Amygdala (tissue), 56 donors: ENCODE data around the gene UGT1A10.
"Not testable (repeated sequence)": the region's sequence is repeated elsewhere in the genome, so short reads cannot be mapped to it uniquely, and the experiment has no call there.

ENCODE experiments used
- DNase-seq, 56 donors: peaks; one replicate each; lab custom pipeline; 2025; lab: John Stamatoyannopoulos, UW

Gene UGT1A10

DNA sequence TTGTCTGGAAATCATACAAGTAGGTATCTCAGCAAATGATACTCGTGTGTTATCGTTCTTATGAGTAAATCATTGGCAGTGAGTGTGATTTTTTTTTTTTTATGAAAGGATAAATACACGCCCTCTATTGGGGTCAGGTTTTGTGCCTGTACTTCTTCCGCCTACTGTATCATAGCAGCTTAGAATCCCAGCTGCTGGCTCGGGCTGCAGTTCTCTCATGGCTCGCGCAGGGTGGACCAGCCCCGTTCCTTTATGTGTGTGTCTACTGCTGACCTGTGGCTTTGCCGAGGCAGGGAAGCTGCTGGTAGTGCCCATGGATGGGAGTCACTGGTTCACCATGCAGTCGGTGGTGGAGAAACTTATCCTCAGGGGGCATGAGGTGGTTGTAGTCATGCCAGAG, at the start of gene UGT1A10:
UGT1A10 (plus strand) TSS at position 143 of the 400 bp plus-strand sequence; CDS start at position 218, 75 bp downstream.
- not testable (repeated sequence) for DNase-seq

DNA sequence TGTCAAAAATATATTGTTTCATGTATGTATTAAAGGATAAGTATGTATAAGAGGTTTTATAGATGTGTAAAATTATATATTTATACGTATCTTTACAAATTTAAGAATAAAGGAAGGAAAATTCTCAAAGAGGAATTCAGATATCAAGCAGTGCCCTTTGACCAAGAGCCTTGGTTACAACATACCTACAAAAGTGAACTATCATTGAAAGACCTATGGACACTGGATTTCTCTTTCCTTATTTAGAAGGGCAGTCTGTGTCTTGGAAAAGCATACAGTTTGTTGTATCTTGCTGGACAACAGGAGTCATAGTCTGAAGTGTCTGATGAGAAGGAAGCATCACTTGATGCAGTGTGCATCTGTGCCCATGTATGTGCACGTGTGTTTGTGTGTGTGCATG, 47.8 kb upstream of the UGT1A10 start:
- no peak for DNase-seq

DNA sequence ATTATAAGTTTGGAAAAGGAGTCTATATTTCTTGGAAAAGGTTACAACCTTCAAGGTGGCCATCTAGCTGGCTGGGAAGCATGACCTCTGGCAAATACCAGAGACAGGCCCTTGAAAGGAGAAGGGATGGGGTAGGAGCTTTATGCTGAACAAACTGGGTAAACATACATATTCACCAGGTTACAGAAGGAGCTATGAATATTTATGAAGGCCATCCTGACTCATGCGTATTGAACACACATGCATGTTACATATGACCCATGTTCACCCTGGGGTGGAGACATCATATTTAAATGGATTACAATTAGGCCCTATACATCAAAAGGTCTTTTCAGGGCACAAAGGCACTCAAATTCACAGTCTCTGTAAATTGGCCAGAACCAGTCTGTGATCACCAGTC, 43.5 kb upstream of the UGT1A10 start:
- not testable (repeated sequence) for DNase-seq

DNA sequence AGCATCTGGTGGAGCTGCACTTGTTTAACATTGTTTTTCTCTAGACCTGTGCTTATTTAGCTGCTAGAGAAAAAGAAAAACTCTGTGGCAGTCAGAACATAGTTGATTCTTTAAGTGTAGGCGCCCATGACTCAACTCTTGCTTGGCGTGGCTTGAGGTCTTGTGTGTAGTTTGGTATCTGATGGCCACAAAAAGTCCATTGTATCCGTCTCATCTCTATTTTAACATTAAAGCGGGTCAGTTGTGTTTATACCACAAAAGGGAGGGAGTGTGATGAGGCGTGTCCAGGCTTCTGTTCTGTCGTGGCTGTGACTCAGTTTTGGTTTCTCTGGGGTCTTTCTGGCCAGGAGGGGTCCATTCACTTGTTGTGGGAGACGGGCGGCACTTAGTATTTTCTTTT, 43.0 kb upstream of the UGT1A10 start:
- no peak for DNase-seq

DNA sequence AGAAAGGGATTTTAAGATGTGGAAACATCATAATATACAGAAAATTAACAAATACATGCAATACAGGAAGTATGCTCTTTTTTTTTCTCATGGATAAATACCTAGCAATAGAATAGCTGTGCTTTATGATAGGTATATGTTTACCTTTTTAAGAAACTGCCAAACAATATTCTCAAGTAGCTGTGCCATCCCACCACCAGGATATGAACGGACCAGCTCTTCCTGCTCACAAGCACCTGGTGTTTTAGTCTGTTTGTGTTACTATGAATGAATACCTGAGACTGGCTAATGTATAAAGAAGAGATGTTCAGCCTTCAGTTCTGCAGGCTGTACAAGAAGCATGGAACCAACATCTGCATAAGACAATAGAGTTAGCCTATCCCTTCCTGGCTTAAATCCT, 38.7 kb upstream of the UGT1A10 start:
- no peak for DNase-seq

DNA sequence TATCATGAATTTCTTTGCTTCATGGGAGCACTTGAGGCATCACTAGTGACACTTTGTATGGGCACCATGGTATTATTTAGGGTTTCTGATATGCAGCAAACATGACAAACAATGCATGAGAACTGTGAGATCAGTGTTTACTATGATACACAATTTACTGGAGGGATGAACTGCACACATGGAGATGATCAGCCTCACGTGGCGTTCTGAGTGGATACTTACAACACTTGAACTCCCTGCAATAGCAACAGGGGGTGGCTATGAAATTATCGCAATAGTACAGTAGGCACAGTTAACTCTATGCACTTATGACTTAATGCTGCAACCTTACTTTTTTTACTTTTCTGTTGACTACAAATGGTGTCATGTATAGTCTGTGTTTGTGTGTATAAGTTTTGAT, 37.3 kb upstream of the UGT1A10 start:
- no peak for DNase-seq

DNA sequence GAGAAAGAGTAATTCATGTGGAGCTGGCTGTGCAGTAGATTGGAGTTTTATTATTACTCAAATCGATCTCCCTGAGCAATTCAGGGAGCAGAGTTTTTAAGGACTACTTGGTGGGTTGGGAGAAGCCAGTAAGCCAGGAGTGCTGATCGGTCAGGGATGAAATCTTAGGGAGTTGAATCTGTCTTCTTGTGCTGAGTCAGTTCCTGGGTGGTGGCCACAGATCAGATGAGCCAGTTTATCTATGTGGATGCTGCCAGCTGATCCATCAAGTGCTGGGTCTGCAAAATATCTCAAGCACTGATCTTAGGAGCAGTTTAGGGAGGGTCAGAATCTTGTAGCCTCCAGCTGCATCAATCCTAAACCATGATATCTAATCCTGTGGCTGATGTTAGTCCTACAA, 35.9 kb upstream of the UGT1A10 start:
- no peak for DNase-seq

DNA sequence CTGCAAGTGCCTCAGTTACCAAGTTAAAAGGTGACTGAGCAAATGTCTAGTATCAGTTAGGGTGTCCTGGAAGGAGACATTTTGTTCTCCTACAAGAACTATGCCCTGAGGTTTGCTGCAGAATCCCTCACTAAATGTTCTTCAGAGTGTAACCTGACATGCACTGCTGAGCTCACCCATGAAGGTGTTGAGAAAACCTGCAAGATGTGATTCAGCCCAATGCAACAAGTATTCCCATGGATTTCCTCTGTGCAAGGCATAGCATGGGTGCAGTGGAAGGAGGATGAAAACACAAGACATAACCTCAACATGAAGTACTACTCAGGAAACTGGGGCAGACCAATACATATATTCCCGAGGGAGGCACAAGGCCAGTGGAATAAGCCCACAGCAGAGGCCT, 34.2 kb upstream of the UGT1A10 start:
- no peak for DNase-seq

DNA sequence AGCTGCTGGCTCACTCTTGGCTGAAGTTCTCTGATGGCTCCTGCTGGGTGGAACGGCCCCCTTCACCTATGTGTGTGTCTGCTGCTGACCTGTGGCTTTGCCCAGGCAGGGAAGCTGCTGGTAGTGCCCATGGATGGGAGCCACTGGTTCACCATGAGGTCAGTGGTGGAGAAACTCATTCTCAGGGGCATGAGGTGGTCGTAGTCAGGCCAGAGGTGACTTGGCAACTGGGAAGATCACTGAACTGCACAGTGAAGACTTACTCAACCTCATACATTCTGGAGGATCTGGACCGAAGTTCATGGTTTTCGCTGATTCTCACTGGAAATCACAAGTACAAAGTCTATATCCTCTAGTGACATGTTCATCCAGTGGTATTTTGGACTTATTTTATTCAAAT, 32.7 kb upstream of the UGT1A10 start:
- DNase-seq = no peak

DNA sequence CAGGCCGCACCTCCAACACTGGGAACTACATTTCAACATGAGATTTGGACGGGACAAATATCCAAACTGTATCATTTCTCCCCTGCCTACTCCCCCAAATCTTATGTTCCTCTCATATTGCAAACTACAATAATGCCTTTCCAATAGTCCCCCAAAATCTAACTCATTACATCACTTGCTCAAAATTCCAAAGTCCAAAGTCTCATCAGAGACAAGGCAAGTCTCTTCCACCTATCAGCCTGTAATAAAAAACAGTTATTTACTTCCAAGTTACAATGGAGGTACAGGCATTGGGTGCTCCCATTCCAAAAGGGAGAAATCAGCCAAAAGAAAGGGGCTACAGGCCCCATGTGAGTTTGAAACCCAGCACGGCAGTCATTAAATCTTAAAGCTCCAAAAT, 31.4 kb upstream of the UGT1A10 start:
- DNase-seq = no peak

DNA sequence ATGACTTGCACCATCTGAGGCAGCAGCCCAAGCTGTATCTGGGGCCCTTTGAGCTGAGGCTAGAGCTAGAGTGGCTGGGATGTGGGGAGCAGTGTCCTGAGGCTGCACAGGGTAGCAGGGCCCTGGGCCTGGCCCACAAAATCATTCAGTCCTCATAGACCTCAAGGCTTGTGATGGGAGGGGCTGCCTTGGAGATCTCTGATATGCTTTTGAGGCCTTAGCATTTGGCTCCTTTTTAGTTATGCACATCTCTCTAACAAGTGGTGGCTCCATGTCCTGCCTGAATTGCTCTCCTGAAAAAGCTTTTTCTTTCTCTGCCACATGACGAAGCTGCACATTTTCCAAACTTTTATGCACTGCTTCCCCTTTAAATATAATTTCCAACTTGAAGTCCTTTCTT, 30.6 kb upstream of the UGT1A10 start:
- no peak for DNase-seq

DNA sequence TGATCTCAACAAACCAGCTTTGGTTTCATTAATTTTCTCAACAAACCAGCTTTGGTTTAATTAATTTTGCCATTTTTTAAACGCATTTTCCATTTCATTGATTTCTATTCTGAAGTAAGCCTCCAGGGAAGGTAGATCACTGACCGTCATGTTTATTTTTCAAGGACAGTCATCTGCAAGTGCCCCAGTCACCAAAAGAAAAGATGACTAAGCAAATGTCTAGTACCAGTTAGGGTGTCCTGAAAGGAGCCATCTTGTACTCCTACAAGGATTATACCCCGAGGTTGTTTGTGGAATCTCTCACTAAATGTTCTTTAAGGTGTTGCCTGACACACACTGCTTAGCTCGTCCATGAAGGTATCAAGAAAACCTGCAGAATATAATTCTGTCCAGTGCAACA, 25.0 kb upstream of the UGT1A10 start:
- DNase-seq = no peak

DNA sequence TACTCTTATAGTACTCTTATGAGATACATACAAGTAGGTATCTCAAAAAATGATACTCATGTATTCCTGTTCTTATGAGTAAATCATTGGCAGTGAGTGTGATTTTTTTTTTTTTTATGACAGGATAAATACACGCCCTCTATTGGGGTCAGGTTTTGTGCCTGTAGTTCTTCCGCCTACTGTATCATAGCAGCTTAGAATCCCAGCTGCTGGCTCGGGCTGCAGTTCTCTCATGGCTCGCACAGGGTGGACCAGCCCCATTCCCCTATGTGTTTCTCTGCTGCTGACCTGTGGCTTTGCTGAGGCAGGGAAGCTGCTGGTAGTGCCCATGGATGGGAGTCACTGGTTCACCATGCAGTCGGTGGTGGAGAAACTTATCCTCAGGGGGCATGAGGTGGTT, 18.8 kb upstream of the UGT1A10 start, which contains the start of gene UGT1A8:
UGT1A8 (plus strand) TSS at position 158 of the 400 bp plus-strand sequence; CDS start at position 233, 75 bp downstream.
- not testable (repeated sequence) for DNase-seq

DNA sequence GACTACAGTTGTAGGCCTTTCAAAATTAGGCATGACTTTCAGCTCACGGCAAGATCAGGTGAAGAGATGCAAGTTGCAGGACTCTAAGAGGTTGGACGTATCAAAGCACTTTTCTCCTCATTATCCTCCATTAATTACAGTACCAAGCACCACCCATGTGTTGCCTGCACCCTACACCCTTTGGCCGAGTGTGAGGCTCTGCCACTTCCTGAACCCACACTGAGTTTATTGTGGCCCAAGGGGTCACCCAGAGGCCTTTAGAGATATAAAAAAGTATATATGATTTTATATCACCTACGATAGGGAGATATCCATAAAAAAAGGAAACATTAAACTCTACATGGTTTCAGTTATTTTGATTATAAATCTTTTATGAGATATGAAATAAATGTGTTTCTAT, 16.0 kb upstream of the UGT1A10 start:
- no peak for DNase-seq

DNA sequence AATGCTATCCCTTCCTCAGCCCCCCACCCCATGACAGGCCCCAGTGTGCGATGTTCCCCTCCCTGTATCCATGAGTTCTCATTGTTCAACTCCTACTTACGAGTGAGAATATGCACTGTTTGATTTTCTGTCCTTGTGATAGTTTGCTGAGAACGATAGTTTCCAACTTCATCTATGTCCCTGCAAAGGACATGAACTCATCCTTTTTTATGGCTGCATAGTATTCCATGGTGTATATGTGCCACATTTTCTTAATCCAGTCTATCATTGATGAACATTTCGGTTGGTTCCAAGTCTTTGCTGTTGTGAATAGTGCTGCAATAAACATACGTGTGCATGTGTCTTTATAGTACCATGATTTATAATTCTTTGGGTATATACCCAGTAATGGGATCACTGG, 14.4 kb upstream of the UGT1A10 start:
- not testable (repeated sequence) for DNase-seq

DNA sequence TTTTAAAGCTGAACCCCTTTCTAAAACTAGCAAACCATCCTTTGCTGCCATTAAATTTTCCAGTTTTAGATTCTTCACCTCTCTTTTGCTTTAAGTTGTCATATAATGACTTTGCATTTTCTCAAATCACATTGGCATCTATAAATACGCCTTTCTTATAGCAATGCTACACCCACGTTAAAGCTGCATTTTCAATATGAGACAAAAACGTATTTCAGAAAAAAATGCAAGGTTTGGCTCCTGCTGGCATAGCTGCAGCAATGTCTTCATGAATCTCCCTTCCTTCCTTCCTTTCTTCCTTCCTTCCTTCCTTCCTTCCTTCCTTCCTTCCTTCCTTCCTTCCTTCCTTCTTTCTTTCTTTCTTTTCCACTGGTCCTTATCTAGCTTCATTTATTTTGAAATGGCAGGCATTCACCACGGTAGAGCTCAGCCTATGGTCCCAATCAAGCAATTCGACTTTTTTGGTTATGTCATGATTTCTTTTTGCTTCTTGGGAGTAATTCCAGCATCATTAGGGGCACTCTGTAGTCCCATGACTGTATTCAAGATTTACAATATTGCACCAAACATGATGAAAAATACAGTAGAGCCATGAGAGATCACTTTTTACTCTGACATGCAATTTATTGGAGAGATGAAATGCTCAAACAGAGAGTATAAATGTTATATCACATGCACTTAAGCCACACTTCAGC, 8.8 kb upstream of the UGT1A10 start:
- DNase-seq = no peak

DNA sequence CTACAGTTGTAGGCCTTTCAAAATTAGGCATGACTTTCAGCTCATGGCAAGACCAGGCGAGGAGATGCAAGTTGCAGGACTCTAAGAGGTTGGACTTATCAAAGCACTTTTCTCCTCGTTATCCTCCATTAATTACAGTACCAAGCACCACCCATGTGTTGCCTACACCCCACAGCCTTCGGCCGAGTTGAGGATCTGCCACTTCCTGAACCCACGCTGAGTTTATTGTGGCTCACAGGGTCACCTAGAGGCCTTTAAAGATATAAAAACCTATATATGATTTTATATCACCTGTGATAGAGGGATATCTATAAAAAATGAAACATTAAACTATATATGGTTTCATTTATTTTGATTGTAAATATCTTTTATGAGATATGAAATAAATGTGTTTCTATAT, 2.6 kb downstream of the UGT1A10 start:
- no peak for DNase-seq

DNA sequence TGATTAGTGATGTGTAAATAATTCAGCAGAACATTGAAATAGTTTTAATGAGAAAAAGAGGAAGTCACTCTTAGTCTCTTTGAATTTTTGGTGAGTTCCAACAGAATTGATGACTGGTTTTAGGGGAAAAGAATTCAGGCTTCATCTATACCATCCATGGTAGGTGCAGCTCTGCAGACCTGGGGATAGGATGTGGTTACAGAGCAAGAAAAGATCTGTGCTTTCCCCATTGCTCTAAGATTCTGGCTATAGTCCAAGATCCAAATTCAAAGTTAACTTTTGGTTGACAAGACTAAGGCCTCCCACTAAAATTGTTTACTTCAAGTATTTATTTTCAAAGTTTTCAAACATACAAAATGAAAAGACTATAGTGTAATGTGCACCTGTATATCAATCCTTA, 3.6 kb downstream of the UGT1A10 start:
- DNase-seq = no peak

DNA sequence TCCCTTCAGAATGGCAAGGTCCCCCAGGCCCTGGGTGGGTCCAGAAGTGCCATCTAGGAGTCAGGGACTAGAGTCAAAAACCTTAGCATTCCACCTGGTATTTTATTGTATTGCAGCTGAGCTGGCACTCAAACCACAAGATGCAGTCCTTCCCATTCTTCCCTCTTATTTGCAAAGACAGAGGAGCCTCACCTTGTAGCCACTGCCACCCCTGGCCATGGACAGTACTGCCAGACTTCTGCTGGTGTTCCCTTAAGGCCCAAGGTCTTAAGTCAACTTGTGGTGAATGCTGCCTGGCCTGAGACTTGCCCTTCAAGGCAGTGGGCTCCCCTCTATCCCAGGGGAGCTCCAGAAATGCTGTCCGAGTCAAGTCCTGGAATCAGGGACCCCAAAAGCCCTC, 6.9 kb downstream of the UGT1A10 start:
- DNase-seq = no peak

DNA sequence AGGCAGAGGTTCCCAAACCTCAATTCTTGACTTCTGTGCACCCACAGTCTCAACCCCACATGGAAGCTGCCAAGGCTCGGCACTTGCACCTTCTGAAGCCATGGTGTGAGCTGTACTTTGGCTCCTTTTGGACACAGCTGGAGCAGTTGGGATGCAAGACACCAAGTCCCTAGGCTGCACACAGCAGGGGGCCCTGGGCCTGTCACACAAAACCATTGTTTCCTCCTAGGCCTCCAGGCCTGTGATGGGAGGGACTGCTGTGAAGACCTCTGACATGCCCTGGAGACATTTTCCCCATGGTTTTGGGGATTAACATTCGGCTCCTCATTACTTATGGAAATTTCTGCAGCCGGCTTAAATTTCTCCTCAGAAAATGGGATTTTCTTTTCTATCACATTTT, 9.8 kb downstream of the UGT1A10 start:
- DNase-seq = not testable (repeated sequence)

DNA sequence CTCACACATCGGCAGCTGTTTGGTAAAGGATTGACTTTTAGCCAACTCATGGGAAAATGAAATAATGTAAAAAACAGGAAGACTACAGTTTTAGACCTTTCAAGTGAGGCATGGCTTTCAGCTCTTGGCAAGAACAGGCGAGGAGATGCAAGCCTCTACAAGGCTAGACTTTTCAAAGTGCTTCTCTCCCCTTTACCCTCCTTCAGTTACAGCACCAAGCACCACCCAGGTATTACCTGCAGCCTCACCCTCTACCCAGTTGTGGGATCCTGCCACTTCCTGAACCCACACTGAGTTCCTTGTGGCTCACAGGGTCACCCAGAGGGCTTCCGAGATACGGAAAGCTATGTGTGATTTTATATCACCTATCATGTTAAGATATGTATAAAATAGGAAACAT, 14.7 kb downstream of the UGT1A10 start:
- no peak for DNase-seq

DNA sequence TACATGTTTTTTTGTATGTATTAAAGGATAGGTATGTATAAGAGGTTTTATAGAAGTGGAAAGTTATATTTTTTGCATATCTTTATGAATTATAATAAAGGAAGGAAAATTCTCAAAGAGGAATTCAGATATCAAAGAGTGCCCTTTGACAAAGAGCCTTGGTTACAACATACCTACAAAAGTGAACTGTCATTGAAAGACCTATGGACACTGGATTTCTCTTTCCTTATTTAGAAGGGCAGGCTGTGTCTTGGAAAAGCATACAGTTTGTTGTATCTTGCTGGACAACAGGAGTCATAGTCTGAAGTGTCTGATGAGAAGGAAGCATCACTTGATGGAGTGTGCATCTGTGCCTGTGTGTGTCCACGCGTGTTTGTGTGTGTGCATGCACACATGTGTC, 15.2 kb downstream of the UGT1A10 start:
- DNase-seq = no peak

DNA sequence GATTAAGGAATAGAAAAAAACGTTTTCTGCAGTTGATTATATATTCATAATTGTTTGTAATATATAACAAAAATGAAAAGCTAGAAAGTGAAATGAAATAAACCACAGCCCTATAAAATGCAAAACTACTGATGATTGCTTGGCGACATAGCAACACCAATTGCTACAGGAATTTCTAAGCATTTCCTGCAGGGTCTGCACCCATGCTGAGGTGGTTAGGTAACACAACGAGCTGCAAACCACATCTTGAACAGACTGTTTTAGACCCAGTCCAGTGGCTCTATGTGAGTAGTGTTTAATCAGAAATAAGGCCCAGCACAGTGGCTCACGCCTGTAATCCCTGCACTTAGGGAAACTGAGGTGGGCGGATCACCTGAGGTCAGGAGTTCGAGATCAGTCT, 18.3 kb downstream of the UGT1A10 start:
- no peak for DNase-seq
